ENCODE data around the gene RWDD2A. TPM values are rescaled to one million over a fixed set of nuclear protein-coding genes. Genes with fewer than 3 reads are reported as not detected.
A peak's percentile ranks its signal among the peaks of the same experiment; 100 is the strongest.

RWDD2A gene
- 6.0 TPM for polyA plus RNA-seq (2013, experiment 1 of 2)
- polyA plus RNA-seq (2013, experiment 2 of 2): 6.4 TPM

GRCh38 chr6:83192871-83193746 is at the start of gene RWDD2A, which contains the start of gene PGM3:
TSS of gene RWDD2A (plus strand) at chr6:83193357. CDS start at chr6:83194452, 1,095 bp downstream.
TSS of gene PGM3 (minus strand) at chr6:83193265. CDS start at chr6:83191012, 2,253 bp downstream.
- H2BK12ac ChIP-seq (ENCODE audit: low read length in 2 of 2): peak within 1 kb of the TSS in 1 of 2 experiments; percentile 75
- no peaks in the 10 kb centered on the region for H3K9me3 ChIP-seq (ENCODE audit: control insufficient read depth, low read length)
- H3K4me2 ChIP-seq (ENCODE audit: low read length, poor library complexity, severe bottlenecking): peak within 1 kb of the TSS; percentile 99
- peak within 1 kb of the TSS; percentile 87 to 93 for H3K18ac ChIP-seq (ENCODE audit: low read depth in 1 of 2, low read length in 2 of 2)
- H2AFZ ChIP-seq (ENCODE audit: low read depth, low read length): peak within 1 kb of the TSS; percentile 97
- H3K4me1 ChIP-seq (ENCODE audit: control insufficient read depth, insufficient read depth, low read depth, low read length): peaks cover 6% of the 10 kb centered on the region
- peaks cover 5 to 58% of the 10 kb centered on the region in 2 experiments for H3K36me3 ChIP-seq (ENCODE audit: control insufficient read depth in 1 of 2, insufficient read depth in 2 of 2, low read depth in 1 of 2, low read length in 2 of 2)
- H3K23ac ChIP-seq (ENCODE audit: low read length in 2 of 2): peak within 1 kb of the TSS in 1 of 2 experiments; percentile 95
- H3K4ac ChIP-seq (ENCODE audit: low read depth in 1 of 2, low read length in 2 of 2): peak within 1 kb of the TSS; percentile 39 to 92
- peak within 1 kb of the TSS; percentile 94 for H3K9ac ChIP-seq (ENCODE audit: low read length)
- peak within 1 kb of the TSS; percentile 95 to 97 for H3K4me3 ChIP-seq (ENCODE audit: insufficient read depth in 1 of 2, low read depth in 1 of 2, low read length in 2 of 2)
- H2BK5ac ChIP-seq (ENCODE audit: low read depth, low read length, poor library complexity, severe bottlenecking): peak within 1 kb of the TSS; percentile 81
- no peak within 1 kb of the TSS for H2AK5ac ChIP-seq (ENCODE audit: low read length, severe bottlenecking)
- peaks cover 18% of the 10 kb centered on the region for H3K79me1 ChIP-seq (replicated peaks; ENCODE audit: low read length, poor library complexity, severe bottlenecking)
- H2BK120ac ChIP-seq (ENCODE audit: low read depth, low read length): peak within 1 kb of the TSS; percentile 80
- DNase-seq: peak; percentile 93
- peak within 1 kb of the TSS; percentile 79 for H3K27ac ChIP-seq (ENCODE audit: low read length, poor library complexity, severe bottlenecking)
- H3K27me3 ChIP-seq (ENCODE audit: control insufficient read depth in 1 of 2, insufficient read depth in 1 of 2, low read length in 2 of 2): no peaks in the 10 kb centered on the region
- H4K91ac ChIP-seq (ENCODE audit: low read length): peak within 1 kb of the TSS; percentile 57
- H2BK15ac ChIP-seq (ENCODE audit: low read depth, poor library complexity, severe bottlenecking): no peak within 1 kb of the TSS
- H3K14ac ChIP-seq (ENCODE audit: low read length in 2 of 2): peak within 1 kb of the TSS in 1 of 2 experiments; percentile 99
- 1% methylated on average over 82 of the region's 88 CpGs for WGBS
- H4K8ac ChIP-seq (ENCODE audit: low read length): peak within 1 kb of the TSS; percentile 55

GRCh38 chr6:83151114-83151513 is 42.0 kb upstream of the RWDD2A start:
- Histone ChIP-seq H3K9me3 (ENCODE audit: control insufficient read depth, low read length) (no peaks in the 10 kb centered on the region), H3K18ac (ENCODE audit: low read depth in 1 of 2, low read length in 2 of 2) (no peak overlapping the region), H3K27me3 (ENCODE audit: control insufficient read depth in 1 of 2, insufficient read depth in 1 of 2, low read length in 2 of 2) (no peaks in the 10 kb centered on the region), H3K27ac (ENCODE audit: low read length, poor library complexity, severe bottlenecking) (no peak overlapping the region), H2BK5ac (ENCODE audit: low read depth, low read length, poor library complexity, severe bottlenecking) (no peak overlapping the region), H4K8ac (ENCODE audit: low read length) (no peak overlapping the region), H2AK5ac (ENCODE audit: low read length, severe bottlenecking) (no peak overlapping the region), H3K9ac (ENCODE audit: low read length) (no peak overlapping the region), H3K36me3 (ENCODE audit: control insufficient read depth in 1 of 2, insufficient read depth in 2 of 2, low read depth in 1 of 2, low read length in 2 of 2) (peaks cover 10 to 79% of the 10 kb centered on the region in 2 experiments), H2BK12ac (ENCODE audit: low read length in 2 of 2) (no peak overlapping the region), H3K23ac (ENCODE audit: low read length in 2 of 2) (no peak overlapping the region), H2BK15ac (ENCODE audit: low read depth, poor library complexity, severe bottlenecking) (no peak overlapping the region), H3K4ac (ENCODE audit: low read depth in 1 of 2, low read length in 2 of 2) (no peak overlapping the region), H3K4me3 (ENCODE audit: insufficient read depth in 1 of 2, low read depth in 1 of 2, low read length in 2 of 2) (no peak overlapping the region), H2AFZ (ENCODE audit: low read depth, low read length) (no peak overlapping the region), H3K4me1 (ENCODE audit: control insufficient read depth, insufficient read depth, low read depth, low read length) (no peaks in the 10 kb centered on the region), H3K14ac (ENCODE audit: low read length in 2 of 2) (no peak overlapping the region), H2BK120ac (ENCODE audit: low read depth, low read length) (no peak overlapping the region), H4K91ac (ENCODE audit: low read length) (no peak overlapping the region), H3K4me2 (ENCODE audit: low read length, poor library complexity, severe bottlenecking) (no peak overlapping the region), H3K79me1 (replicated peaks; ENCODE audit: low read length, poor library complexity, severe bottlenecking) (no peaks in the 10 kb centered on the region)
- DNase-seq: peak; percentile 14
- WGBS: 95% methylated on average over 2 of the region's 2 CpGs

GRCh38 chr6:83152913-83153312 is 40.2 kb upstream of the RWDD2A start:
- H2BK15ac ChIP-seq (ENCODE audit: low read depth, poor library complexity, severe bottlenecking): no peak overlapping the region

DNA sequence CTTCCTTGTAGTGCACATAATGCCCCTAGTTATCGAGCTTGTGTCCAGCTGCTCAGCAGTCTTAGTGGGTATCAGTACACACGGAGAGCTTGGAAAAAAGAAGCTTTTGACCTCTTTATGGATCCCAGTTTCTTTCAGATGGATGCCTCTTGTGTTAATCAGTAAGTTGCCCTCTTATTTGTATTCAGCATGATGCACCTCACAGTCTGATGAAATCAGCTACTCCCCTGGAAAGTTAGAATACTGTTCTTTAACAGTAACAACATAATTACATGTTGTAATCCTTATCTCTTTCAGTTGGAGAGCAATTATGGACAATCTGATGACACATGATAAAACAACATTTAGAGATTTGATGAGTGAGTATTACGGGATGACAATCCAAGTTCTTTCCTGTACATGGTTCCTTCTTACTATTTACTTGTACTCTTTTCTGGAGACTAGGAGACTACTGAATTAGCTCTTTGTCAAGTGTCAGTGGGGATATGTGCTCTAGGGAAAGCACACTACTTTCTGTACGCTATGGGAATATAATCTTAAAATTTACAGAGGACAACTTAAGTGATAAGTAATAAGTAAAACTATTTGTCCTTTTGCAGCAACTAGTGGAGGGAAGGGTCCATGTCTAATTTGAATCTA is 39.2 kb upstream of the RWDD2A start:
- WGBS: 100% methylated on average over 2 of the region's 4 CpGs
- Histone ChIP-seq H2AK5ac (ENCODE audit: low read length, severe bottlenecking) (no peak overlapping the region), H3K79me1 (replicated peaks; ENCODE audit: low read length, poor library complexity, severe bottlenecking) (peaks cover 2% of the 10 kb centered on the region), H3K27me3 (ENCODE audit: control insufficient read depth in 1 of 2, insufficient read depth in 1 of 2, low read length in 2 of 2) (no peaks in the 10 kb centered on the region), H3K9ac (ENCODE audit: low read length) (no peak overlapping the region), H3K23ac (ENCODE audit: low read length in 2 of 2) (no peak overlapping the region), H4K91ac (ENCODE audit: low read length) (no peak overlapping the region), H4K8ac (ENCODE audit: low read length) (no peak overlapping the region), H3K9me3 (ENCODE audit: control insufficient read depth, low read length) (no peaks in the 10 kb centered on the region), H3K4me2 (ENCODE audit: low read length, poor library complexity, severe bottlenecking) (no peak overlapping the region), H2BK15ac (ENCODE audit: low read depth, poor library complexity, severe bottlenecking) (no peak overlapping the region), H3K18ac (ENCODE audit: low read depth in 1 of 2, low read length in 2 of 2) (no peak overlapping the region), H3K4me3 (ENCODE audit: insufficient read depth in 1 of 2, low read depth in 1 of 2, low read length in 2 of 2) (no peak overlapping the region), H2BK120ac (ENCODE audit: low read depth, low read length) (no peak overlapping the region), H3K36me3 (ENCODE audit: control insufficient read depth in 1 of 2, insufficient read depth in 2 of 2, low read depth in 1 of 2, low read length in 2 of 2) (peaks cover 6 to 86% of the 10 kb centered on the region in 2 experiments), H3K4me1 (ENCODE audit: control insufficient read depth, insufficient read depth, low read depth, low read length) (no peaks in the 10 kb centered on the region), H3K4ac (ENCODE audit: low read depth in 1 of 2, low read length in 2 of 2) (no peak overlapping the region), H2AFZ (ENCODE audit: low read depth, low read length) (no peak overlapping the region), H3K27ac (ENCODE audit: low read length, poor library complexity, severe bottlenecking) (no peak overlapping the region), H2BK5ac (ENCODE audit: low read depth, low read length, poor library complexity, severe bottlenecking) (no peak overlapping the region), H2BK12ac (ENCODE audit: low read length in 2 of 2) (no peak overlapping the region), H3K14ac (ENCODE audit: low read length in 2 of 2) (no peak overlapping the region)
- no peak for DNase-seq

More at GRCh38 chr6:83152913-83153312, 40.2 kb upstream of the RWDD2A start:
- Histone ChIP-seq H3K27ac (ENCODE audit: low read length, poor library complexity, severe bottlenecking) (no peak overlapping the region), H3K14ac (ENCODE audit: low read length in 2 of 2) (no peak overlapping the region), H3K4me3 (ENCODE audit: insufficient read depth in 1 of 2, low read depth in 1 of 2, low read length in 2 of 2) (no peak overlapping the region), H3K4me2 (ENCODE audit: low read length, poor library complexity, severe bottlenecking) (no peak overlapping the region), H3K9me3 (ENCODE audit: control insufficient read depth, low read length) (no peaks in the 10 kb centered on the region), H2AK5ac (ENCODE audit: low read length, severe bottlenecking) (no peak overlapping the region), H3K4me1 (ENCODE audit: control insufficient read depth, insufficient read depth, low read depth, low read length) (no peaks in the 10 kb centered on the region), H4K8ac (ENCODE audit: low read length) (no peak overlapping the region), H2AFZ (ENCODE audit: low read depth, low read length) (no peak overlapping the region), H4K91ac (ENCODE audit: low read length) (no peak overlapping the region), H3K23ac (ENCODE audit: low read length in 2 of 2) (no peak overlapping the region), H3K36me3 (ENCODE audit: control insufficient read depth in 1 of 2, insufficient read depth in 2 of 2, low read depth in 1 of 2, low read length in 2 of 2) (peaks cover 10 to 84% of the 10 kb centered on the region in 2 experiments), H2BK120ac (ENCODE audit: low read depth, low read length) (no peak overlapping the region), H3K79me1 (replicated peaks; ENCODE audit: low read length, poor library complexity, severe bottlenecking) (peaks cover 2% of the 10 kb centered on the region), H3K18ac (ENCODE audit: low read depth in 1 of 2, low read length in 2 of 2) (no peak overlapping the region), H2BK12ac (ENCODE audit: low read length in 2 of 2) (no peak overlapping the region), H3K4ac (ENCODE audit: low read depth in 1 of 2, low read length in 2 of 2) (no peak overlapping the region), H3K9ac (ENCODE audit: low read length) (no peak overlapping the region), H3K27me3 (ENCODE audit: control insufficient read depth in 1 of 2, insufficient read depth in 1 of 2, low read length in 2 of 2) (no peaks in the 10 kb centered on the region), H2BK5ac (ENCODE audit: low read depth, low read length, poor library complexity, severe bottlenecking) (no peak overlapping the region)
- DNase-seq: no peak
- no CpG with 5 or more reads among the region's 1 CpG for WGBS
